DND-41 (cell line): ENCODE results near the gene ARHGEF17.

ENCODE experiments used
- ATAC-seq: fragments of 200-7000 bp; cut with Tn5 transposase; 3 replicates; pipeline ENCODE4 v1.9.1; 2021; ENCODE audit warnings: low read depth; ENCODE audit not compliant: insufficient read depth
- DNase-seq: peaks from one replicate; pipeline ENCODE4 v3.0.0-alpha.2; 2020
- H2AFZ ChIP-seq: 2 replicates; pipeline ENCODE4 v1.6.0; 2012; ENCODE audit warnings: low read depth, low read length
- H3K27ac ChIP-seq: 2 replicates; pipeline ENCODE4 v1.5.1; 2012; ENCODE audit warnings: low read length, inconsistent platforms
- H3K27me3 ChIP-seq: fragments of 200-600 bp; sonication (generic); 2 replicates; pipeline ENCODE4 v1.6.0; 2012; ENCODE audit warnings: low read length, mild to moderate bottlenecking, inconsistent platforms; ENCODE audit not compliant: insufficient read depth, poor library complexity
- H3K36me3 ChIP-seq: 2 replicates; pipeline ENCODE4 v1.5.1; 2012; ENCODE audit warnings: low read length, inconsistent platforms; ENCODE audit not compliant: insufficient read depth
- H3K4me1 ChIP-seq: 2 replicates; pipeline ENCODE4 v1.5.1; 2012; ENCODE audit warnings: mild to moderate bottlenecking, low read length; ENCODE audit not compliant: insufficient read depth
- H3K4me2 ChIP-seq: 2 replicates; pipeline ENCODE4 v1.6.0; 2012; ENCODE audit warnings: mild to moderate bottlenecking, moderate library complexity, low read length, inconsistent platforms; ENCODE audit not compliant: insufficient read depth
- H3K4me3 ChIP-seq, 2 experiments: fragments of 200-600 bp in 1 of 2; shearing (Covaris generic) in 1 of 2; 2 replicates each; pipeline ENCODE4 v1.5.1; 2012 to 2016; ENCODE audit warnings: inconsistent platforms in 2 of 2, low read length in 2 of 2, mild to moderate bottlenecking in 2 of 2, low read depth in 1 of 2, moderate library complexity in 1 of 2
- H3K79me2 ChIP-seq: 2 replicates; pipeline ENCODE4 v1.6.0; 2012; ENCODE audit warnings: low read length, inconsistent platforms; ENCODE audit not compliant: insufficient read depth
- H3K9ac ChIP-seq: 2 replicates; pipeline ENCODE4 v1.6.0; 2012; ENCODE audit warnings: low read depth, mild to moderate bottlenecking, inconsistent platforms, low read length, moderate library complexity
- H3K9me3 ChIP-seq: 2 replicates; pipeline ENCODE4 v1.5.1; 2012; ENCODE audit warnings: low read length, moderate library complexity, mild to moderate bottlenecking, inconsistent platforms; ENCODE audit not compliant: insufficient read depth, severe bottlenecking
- H4K20me1 ChIP-seq: 2 replicates; pipeline ENCODE4 v1.6.0; 2012; ENCODE audit warnings: low read length; ENCODE audit not compliant: insufficient read depth
- EZH2 ChIP-seq: IDR thresholded peaks from 3 replicates; pipeline ENCODE4 v1.6.1; 2012; ENCODE audit warnings: borderline replicate concordance, low read depth, mild to moderate bottlenecking, moderate library complexity, low read length, inconsistent platforms; ENCODE audit not compliant: severe bottlenecking
- TF ChIP-seq, protein P1 (sequence below): IDR thresholded peaks from 2 replicates; pipeline ENCODE4 v1.5.1; 2012; ENCODE audit warnings: borderline replicate concordance, low read length, moderate library complexity, mild to moderate bottlenecking; ENCODE audit not compliant: poor library complexity, severe bottlenecking; ENCODE audit errors: extremely low read depth

ARHGEF17 gene

DNA sequence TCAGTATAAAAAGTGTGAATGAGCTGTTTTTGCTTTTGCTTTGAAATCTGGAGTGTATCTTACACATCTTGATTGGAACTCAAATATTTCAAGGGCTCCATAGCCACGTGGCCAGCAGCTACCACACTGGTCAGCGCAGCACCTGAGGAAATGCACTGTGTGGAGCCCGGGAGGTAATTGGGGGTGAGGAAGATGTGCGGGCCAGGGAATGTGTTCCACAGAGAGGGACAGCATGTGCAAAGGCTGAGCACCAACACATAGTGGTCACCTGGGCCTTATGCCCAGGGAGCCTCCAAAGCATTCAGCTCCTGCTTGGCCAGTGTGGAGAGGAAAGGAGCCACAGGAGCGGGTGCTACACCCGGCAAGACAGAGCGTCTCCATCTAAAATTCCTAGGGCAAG is 88.9 kb downstream of the ARHGEF17 start:
- H4K20me1 ChIP-seq, result peaks cover 21% of the 10 kb centered on the region

DNA sequence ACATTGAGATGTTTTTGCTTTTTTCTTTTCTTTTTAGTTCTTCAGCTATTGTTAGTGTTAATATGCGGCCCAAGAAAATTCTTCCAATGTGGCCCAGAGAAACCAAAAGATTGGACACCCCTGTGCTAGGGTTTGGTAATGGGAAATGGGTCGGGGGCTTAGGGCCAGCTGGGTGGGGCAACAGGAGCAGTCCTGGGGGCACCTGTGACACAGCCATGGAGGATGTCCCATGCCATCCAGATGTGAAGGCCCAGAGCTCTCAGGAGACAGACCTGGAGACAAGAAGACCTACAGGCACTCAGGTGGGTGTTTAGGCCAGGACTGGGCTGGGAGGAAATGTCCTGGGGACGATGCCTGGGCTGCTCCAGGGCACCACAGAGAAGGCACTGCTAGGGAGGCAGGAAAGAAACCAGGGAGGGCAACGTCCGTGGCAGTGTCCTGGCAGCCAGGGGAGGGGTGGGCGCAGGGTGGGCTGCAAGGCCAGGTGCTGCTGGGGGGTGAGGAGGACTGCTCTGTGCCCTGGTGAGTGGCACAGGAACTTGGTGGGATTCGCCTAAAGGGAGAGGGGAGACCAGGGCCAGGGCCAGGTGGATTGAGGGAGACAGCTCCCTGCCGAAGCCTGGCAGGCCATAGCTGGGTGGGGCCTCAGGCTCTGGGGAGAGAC is 89.5 kb downstream of the ARHGEF17 start:
- Histone ChIP-seq H3K4me2 (no peak overlapping the region), H3K36me3 (peaks cover 55% of the 10 kb centered on the region), H3K4me1 (no peaks in the 10 kb centered on the region), H3K4me3 (no peak overlapping the region), H3K9ac (no peak overlapping the region), H3K27me3 (no peaks in the 10 kb centered on the region), H3K27ac (no peak overlapping the region), H3K9me3 (no peaks in the 10 kb centered on the region), H2AFZ (no peak overlapping the region), H4K20me1 (peaks cover 15% of the 10 kb centered on the region), H3K79me2 (no peaks in the 10 kb centered on the region)
- TF ChIP-seq, protein P1, sequence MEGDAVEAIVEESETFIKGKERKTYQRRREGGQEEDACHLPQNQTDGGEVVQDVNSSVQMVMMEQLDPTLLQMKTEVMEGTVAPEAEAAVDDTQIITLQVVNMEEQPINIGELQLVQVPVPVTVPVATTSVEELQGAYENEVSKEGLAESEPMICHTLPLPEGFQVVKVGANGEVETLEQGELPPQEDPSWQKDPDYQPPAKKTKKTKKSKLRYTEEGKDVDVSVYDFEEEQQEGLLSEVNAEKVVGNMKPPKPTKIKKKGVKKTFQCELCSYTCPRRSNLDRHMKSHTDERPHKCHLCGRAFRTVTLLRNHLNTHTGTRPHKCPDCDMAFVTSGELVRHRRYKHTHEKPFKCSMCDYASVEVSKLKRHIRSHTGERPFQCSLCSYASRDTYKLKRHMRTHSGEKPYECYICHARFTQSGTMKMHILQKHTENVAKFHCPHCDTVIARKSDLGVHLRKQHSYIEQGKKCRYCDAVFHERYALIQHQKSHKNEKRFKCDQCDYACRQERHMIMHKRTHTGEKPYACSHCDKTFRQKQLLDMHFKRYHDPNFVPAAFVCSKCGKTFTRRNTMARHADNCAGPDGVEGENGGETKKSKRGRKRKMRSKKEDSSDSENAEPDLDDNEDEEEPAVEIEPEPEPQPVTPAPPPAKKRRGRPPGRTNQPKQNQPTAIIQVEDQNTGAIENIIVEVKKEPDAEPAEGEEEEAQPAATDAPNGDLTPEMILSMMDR, result no peak
- TF ChIP-seq EZH2, result no peak
- ATAC-seq (no peak), DNase-seq (no peak)

More for the DNA sequence above, 88.9 kb downstream of the ARHGEF17 start:
- Histone ChIP-seq H3K9me3 (no peaks in the 10 kb centered on the region), H2AFZ (no peak overlapping the region), H3K4me2 (no peak overlapping the region), H3K79me2 (no peaks in the 10 kb centered on the region), H3K4me1 (no peaks in the 10 kb centered on the region), H3K27ac (no peak overlapping the region), H3K4me3 (no peak overlapping the region), H3K36me3 (peaks cover 61% of the 10 kb centered on the region), H3K27me3 (no peaks in the 10 kb centered on the region), H3K9ac (no peak overlapping the region)
- ATAC-seq (no peak), DNase-seq (no peak)
- no peak for TF ChIP-seq EZH2
- TF ChIP-seq, protein P1, result no peak

DNA sequence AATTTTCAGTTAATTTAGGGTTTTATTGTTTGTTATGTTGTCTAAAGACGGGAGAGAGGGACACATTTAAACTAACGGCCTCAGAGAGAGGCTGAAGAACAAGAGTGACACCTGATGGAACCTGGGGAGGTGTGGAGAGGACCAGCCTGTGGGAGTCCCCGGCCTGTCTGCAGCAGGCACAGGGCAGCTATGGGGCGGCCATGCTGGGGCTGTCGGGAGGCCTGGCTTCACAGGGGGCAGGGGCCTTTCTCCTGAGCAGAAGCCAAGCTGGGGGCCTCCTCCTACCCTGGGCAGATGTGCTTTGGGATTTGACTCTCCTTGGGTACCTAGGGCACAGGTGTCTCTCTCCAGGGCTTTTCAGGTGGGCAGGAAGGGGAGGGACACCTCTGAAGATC is 90.1 kb downstream of the ARHGEF17 start:
- Histone ChIP-seq H3K27me3 (no peaks in the 10 kb centered on the region), H3K4me2 (no peak overlapping the region), H3K4me3 (no peak overlapping the region), H3K79me2 (no peaks in the 10 kb centered on the region), H3K27ac (no peak overlapping the region), H3K36me3 (peaks cover 49% of the 10 kb centered on the region), H4K20me1 (peaks cover 10% of the 10 kb centered on the region), H3K9ac (no peak overlapping the region), H3K9me3 (no peaks in the 10 kb centered on the region), H2AFZ (no peak overlapping the region), H3K4me1 (no peaks in the 10 kb centered on the region)
- no peak for TF ChIP-seq EZH2
- TF ChIP-seq, protein P1, result no peak
- no peak for DNase-seq
- no peak for ATAC-seq
